Measurements from ENCODE around the gene UNC119B. TPM values are rescaled to one million over a fixed set of nuclear protein-coding genes. Genes with fewer than 3 reads are reported as not detected.

The UNC119B gene
- total RNA-seq, 4 donors from 2014 or later: 44.1 to 65.3 (median 61.6) TPM

GRCh38 chr12:120718055-120718454, 7.8 kb downstream of the UNC119B start:
- TF ChIP-seq POLR2A (IDR thresholded peaks at IDR 0.05): no peak
- TF ChIP-seq, protein P1, sequence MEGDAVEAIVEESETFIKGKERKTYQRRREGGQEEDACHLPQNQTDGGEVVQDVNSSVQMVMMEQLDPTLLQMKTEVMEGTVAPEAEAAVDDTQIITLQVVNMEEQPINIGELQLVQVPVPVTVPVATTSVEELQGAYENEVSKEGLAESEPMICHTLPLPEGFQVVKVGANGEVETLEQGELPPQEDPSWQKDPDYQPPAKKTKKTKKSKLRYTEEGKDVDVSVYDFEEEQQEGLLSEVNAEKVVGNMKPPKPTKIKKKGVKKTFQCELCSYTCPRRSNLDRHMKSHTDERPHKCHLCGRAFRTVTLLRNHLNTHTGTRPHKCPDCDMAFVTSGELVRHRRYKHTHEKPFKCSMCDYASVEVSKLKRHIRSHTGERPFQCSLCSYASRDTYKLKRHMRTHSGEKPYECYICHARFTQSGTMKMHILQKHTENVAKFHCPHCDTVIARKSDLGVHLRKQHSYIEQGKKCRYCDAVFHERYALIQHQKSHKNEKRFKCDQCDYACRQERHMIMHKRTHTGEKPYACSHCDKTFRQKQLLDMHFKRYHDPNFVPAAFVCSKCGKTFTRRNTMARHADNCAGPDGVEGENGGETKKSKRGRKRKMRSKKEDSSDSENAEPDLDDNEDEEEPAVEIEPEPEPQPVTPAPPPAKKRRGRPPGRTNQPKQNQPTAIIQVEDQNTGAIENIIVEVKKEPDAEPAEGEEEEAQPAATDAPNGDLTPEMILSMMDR (IDR thresholded peaks at IDR 0.05): no peak
- no peaks in the 10 kb centered on the region for H3K9me3 ChIP-seq
- no peak overlapping the region for H3K4me3 ChIP-seq (replicated peaks in 1 of 3)
- H3K27me3 ChIP-seq: no peaks in the 10 kb centered on the region
- DNase-seq: no peak
- H3K27ac ChIP-seq: no peak overlapping the region
- peaks cover 69 to 71% of the 10 kb centered on the region in 2 donors for H3K36me3 ChIP-seq
- H3K4me1 ChIP-seq: peaks cover 0 to 6% of the 10 kb centered on the region in 2 donors
- intact Hi-C loops (cut with DNase I): loop anchor here (5.0 kb wide), 1 partner anchor 136 kb away; the partner anchor contains the start of gene POP5
- 89 to 93% methylated on average over 2 to 9 of the region's 9 CpGs for WGBS, 2 donors

- WGBS, 2 donors: 93 to 97% methylated on average over 2 of the region's 2 CpGs
- Histone ChIP-seq H3K36me3 (peaks cover 70 to 72% of the 10 kb centered on the region in 2 donors), H3K27me3 (no peaks in the 10 kb centered on the region), H3K9me3 (no peaks in the 10 kb centered on the region), H3K4me1 (peaks cover 0 to 6% of the 10 kb centered on the region in 2 donors), H3K27ac (no peak overlapping the region), H3K4me3 (replicated peaks in 1 of 3) (no peak overlapping the region)
- TF ChIP-seq, protein P1 (IDR thresholded peaks at IDR 0.05): no peak
- no peak for TF ChIP-seq POLR2A (IDR thresholded peaks at IDR 0.05)
- no peak for DNase-seq
- intact Hi-C loops (cut with DNase I): loop anchor here (5.0 kb wide), 1 partner anchor 137 kb away; the partner anchor contains the start of gene POP5
Measured at GRCh38 chr12:120719072-120719471, 8.8 kb downstream of the UNC119B start.

GRCh38 chr12:120719496-120720233, 9.4 kb downstream of the UNC119B start:
- Histone ChIP-seq H3K9me3 (no peaks in the 10 kb centered on the region), H3K27me3 (no peaks in the 10 kb centered on the region), H3K4me3 (replicated peaks in 1 of 3) (no peak overlapping the region), H3K27ac (peak overlapping the region in 1 of 3 donors; percentile 54), H3K4me1 (peaks cover under 1 to 6% of the 10 kb centered on the region in 2 donors), H3K36me3 (peaks cover 65 to 66% of the 10 kb centered on the region in 2 donors)
- 91% methylated on average over 11 of the region's 11 CpGs for WGBS, 2 donors
- TF ChIP-seq, protein P1 (IDR thresholded peaks at IDR 0.05): no peak
- no peak for TF ChIP-seq POLR2A (IDR thresholded peaks at IDR 0.05)
- DNase-seq: no peak
- intact Hi-C loops (cut with DNase I): loop anchor here (5.0 to 10.0 kb wide), 2 partner anchors 137 to 185 kb away; partner anchors contain the start of genes POP5 and SPPL3

DNA sequence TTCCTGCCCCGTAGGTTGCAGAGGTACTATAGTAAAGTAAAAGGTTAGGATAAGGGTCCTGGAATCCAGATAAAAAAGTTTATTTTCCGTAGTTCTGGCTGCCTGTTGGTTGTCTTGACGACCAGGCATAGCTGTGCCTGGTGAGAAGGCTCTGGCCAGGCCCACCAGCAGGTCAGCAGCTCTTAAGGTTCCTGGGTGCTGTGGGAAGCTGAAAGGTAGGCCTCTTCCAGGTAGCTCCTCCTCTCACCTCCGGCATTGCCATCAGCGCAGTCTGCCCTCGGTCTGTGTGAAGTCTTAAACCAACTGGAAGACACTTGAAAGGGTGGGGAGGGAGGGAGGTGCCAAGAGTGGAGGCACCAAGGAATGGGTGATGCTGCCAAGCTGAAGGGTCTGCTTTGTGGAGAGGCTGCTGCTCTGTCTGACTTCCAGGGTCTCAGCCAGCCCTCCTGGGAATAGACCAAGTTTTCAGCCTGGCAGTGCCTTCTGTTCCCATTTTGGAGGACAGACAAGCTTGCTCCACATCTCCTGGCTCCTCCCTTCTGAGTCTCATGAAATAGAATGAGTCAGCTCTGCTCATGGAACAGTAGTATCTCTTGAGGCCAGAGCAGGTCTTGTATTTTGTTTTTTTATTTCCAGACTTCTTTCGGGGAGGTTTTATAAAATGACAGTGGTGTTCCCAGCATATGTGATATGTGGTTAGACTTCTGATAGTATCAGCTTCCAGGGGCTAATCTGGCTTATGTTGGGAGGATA, 10.2 kb downstream of the UNC119B start:
- TF ChIP-seq, protein P1 (IDR thresholded peaks at IDR 0.05): no peak
- no peak for TF ChIP-seq POLR2A (IDR thresholded peaks at IDR 0.05)
- H3K36me3 ChIP-seq: peaks cover 60 to 65% of the 10 kb centered on the region in 2 donors
- H3K4me1 ChIP-seq: peaks cover 7 to 13% of the 10 kb centered on the region in 2 donors
- no peak for DNase-seq
- H3K4me3 ChIP-seq (replicated peaks in 1 of 3): no peak overlapping the region
- no peaks in the 10 kb centered on the region for H3K27me3 ChIP-seq
- peak overlapping the region in 1 of 3 donors; percentile 54 for H3K27ac ChIP-seq
- 72 to 73% methylated on average over 4 to 7 of the region's 7 CpGs for WGBS, 2 donors
- no peaks in the 10 kb centered on the region for H3K9me3 ChIP-seq
- intact Hi-C loops (cut with DNase I): loop anchor here (10.0 kb wide), 1 partner anchor 184 kb away; the partner anchor contains the start of gene SPPL3
